Measurements from ENCODE around the gene RUNX1.
"Not testable (repeated sequence)": the region's sequence is repeated elsewhere in the genome, so short reads cannot be mapped to it uniquely, and the experiment has no call there.

Gene RUNX1

DNA sequence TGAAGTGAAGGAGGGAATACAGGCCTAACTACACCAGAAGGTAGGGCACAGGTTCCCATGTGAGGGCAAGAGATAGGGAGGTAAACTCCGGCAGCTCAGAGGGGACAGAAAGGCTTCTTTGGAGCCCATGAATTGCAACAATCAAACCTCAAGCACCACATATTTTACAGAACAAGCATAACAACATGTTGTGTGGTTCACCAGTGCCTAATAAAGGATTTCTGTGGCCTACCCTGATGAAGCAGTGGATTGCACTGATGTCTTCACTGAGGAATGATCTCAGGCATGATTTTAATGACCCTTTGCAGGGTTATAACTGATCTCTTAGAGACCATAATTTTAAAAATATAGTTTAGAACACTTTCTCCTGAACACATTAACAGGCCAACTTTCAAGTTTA lies 77.4 kb downstream of the RUNX1 start:
- no peak for DNase-seq (ENCODE audit: insufficient read length)
- FAIRE-seq: no peak
- TF ChIP-seq TAF1 (IDR thresholded peaks at IDR 0.05; ENCODE audit: borderline replicate concordance, low read depth, low read length) (no peak), POLR2A (IDR thresholded peaks at IDR 0.05; ENCODE audit: low read depth, low read length) (no peak), POLR2AphosphoS5 (IDR thresholded peaks at IDR 0.05; ENCODE audit: low read depth, low read length) (no peak)

GRCh38 chr21:34970566-34970965 lies 78.5 kb downstream of the RUNX1 start:
- DNase-seq (ENCODE audit: insufficient read length) (no peak), FAIRE-seq (no peak)
- TF ChIP-seq TAF1 (IDR thresholded peaks at IDR 0.05; ENCODE audit: borderline replicate concordance, low read depth, low read length) (no peak), POLR2A (IDR thresholded peaks at IDR 0.05; ENCODE audit: low read depth, low read length) (no peak), POLR2AphosphoS5 (IDR thresholded peaks at IDR 0.05; ENCODE audit: low read depth, low read length) (no peak)

- FAIRE-seq: no peak
- TF ChIP-seq TAF1 (IDR thresholded peaks at IDR 0.05; ENCODE audit: borderline replicate concordance, low read depth, low read length): no peak
- no peak for TF ChIP-seq POLR2AphosphoS5 (IDR thresholded peaks at IDR 0.05; ENCODE audit: low read depth, low read length)
- TF ChIP-seq POLR2A (IDR thresholded peaks at IDR 0.05; ENCODE audit: low read depth, low read length): no peak
- no peak for DNase-seq (ENCODE audit: insufficient read length)
Measured at GRCh38 chr21:34970167-34970500, 79.0 kb downstream of the RUNX1 start.

GRCh38 chr21:34969423-34970166 lies 79.5 kb downstream of the RUNX1 start:
- peak; percentile 73 for FAIRE-seq
- DNase-seq (ENCODE audit: insufficient read length): no peak
- TF ChIP-seq POLR2AphosphoS5 (IDR thresholded peaks at IDR 0.05; ENCODE audit: low read depth, low read length) (no peak), TAF1 (IDR thresholded peaks at IDR 0.05; ENCODE audit: borderline replicate concordance, low read depth, low read length) (no peak), POLR2A (IDR thresholded peaks at IDR 0.05; ENCODE audit: low read depth, low read length) (no peak)

- TF ChIP-seq POLR2A (IDR thresholded peaks at IDR 0.05; ENCODE audit: low read depth, low read length) (no peak), POLR2AphosphoS5 (IDR thresholded peaks at IDR 0.05; ENCODE audit: low read depth, low read length) (no peak), TAF1 (IDR thresholded peaks at IDR 0.05; ENCODE audit: borderline replicate concordance, low read depth, low read length) (no peak)
- no peak for DNase-seq (ENCODE audit: insufficient read length)
- FAIRE-seq: peak; percentile 63
Measured at GRCh38 chr21:34968414-34969333, 80.4 kb downstream of the RUNX1 start.

DNA sequence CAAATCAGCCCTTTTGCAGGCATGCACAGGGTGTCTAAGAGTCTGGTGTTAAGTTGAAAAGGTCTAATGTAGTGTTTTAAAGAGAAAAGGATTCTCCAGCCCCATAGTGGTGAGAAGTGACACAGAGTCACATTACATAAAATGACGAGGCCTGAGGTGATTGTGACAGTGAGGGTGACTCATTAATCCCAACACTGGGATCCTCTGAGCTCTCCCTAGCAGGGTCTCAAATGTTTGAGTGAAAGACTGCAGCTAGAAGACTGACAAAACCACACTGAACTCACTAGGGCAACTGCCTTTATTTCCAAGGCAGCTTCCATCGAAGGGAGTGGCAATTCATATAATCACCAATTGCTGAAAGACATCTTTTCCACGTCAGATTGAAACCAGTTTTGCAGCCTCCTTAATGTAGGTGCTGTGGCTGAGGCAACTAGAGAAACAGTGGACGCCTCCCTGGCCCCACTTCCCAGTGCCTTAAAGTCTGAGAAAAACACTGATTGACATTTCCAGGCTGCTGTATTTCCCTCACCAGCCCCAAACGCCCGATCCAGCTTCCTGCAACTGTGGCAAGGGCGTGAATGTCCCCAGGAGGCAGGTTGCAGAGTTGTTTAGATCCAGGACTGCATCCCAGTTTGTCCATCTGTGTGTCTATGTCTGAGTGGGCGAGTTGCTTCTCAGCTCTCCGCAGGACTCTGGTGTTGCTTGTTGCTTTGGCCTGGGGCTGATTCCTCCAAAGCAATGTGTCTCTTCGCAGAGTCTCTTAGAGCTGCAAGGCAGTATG lies 81.4 kb downstream of the RUNX1 start:
- TF ChIP-seq POLR2A (IDR thresholded peaks at IDR 0.05; ENCODE audit: low read depth, low read length) (no peak), POLR2AphosphoS5 (IDR thresholded peaks at IDR 0.05; ENCODE audit: low read depth, low read length) (no peak), TAF1 (IDR thresholded peaks at IDR 0.05; ENCODE audit: borderline replicate concordance, low read depth, low read length) (no peak)
- FAIRE-seq (no peak), DNase-seq (ENCODE audit: insufficient read length) (no peak)

- not testable (repeated sequence) for FAIRE-seq
Measured at GRCh38 chr21:34966881-34967280, 82.2 kb downstream of the RUNX1 start.

DNA sequence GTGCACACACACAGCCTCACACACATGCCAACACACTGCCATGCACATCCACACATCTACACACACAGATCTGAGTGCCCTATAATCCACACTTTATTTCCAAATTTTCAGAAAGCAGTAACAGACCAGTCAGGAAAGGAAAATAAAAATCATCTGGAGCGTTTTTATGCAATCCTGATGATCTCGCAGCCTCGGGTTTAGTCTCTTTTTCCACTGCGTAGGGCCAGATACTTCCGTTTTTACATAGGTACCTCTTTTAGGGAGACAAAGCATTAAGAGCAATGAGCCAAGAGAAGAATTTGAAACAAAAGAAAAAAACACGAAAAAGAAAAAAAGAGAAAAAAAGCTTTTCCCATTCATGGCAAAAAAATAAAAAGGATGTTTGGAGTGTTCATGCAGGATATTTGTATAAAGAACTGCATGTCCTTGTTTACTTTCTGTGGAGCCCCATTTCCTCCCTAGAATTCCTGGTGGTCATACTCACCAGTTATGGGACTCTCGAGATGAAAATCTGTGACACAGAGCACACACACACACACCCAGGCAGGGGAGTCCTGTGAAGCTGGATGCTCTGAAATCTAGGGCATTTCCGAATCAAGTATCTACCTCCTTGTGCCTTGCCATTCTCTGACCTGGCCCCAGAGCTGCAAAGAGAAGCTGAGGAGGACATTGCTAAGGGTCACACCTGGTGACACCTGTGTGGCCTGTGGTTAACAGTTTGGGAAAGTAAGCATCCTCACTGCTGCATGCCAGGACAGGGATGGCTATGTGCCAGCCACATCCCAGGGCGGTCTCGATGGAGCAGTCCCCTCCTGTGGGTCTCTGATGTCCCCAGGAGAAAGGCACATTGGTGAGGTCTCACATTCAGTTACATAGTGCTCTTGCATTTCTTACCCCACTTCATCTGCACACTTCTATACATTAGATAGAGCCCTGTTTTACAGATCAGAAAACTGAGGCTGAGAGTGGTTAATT lies 83.6 kb downstream of the RUNX1 start:
- DNase-seq (ENCODE audit: insufficient read length) (no peak), FAIRE-seq (no peak)
- TF ChIP-seq POLR2AphosphoS5 (IDR thresholded peaks at IDR 0.05; ENCODE audit: low read depth, low read length) (no peak), POLR2A (IDR thresholded peaks at IDR 0.05; ENCODE audit: low read depth, low read length) (no peak), TAF1 (IDR thresholded peaks at IDR 0.05; ENCODE audit: borderline replicate concordance, low read depth, low read length) (no peak)

More at GRCh38 chr21:34966881-34967280, 82.2 kb downstream of the RUNX1 start:
- DNase-seq (ENCODE audit: insufficient read length): not testable (repeated sequence)

- FAIRE-seq: no peak
- no peak for DNase-seq (ENCODE audit: insufficient read length)
- no peak for TF ChIP-seq TAF1 (IDR thresholded peaks at IDR 0.05; ENCODE audit: borderline replicate concordance, low read depth, low read length)
Measured at GRCh38 chr21:34962586-34963222, 86.4 kb downstream of the RUNX1 start.

DNA sequence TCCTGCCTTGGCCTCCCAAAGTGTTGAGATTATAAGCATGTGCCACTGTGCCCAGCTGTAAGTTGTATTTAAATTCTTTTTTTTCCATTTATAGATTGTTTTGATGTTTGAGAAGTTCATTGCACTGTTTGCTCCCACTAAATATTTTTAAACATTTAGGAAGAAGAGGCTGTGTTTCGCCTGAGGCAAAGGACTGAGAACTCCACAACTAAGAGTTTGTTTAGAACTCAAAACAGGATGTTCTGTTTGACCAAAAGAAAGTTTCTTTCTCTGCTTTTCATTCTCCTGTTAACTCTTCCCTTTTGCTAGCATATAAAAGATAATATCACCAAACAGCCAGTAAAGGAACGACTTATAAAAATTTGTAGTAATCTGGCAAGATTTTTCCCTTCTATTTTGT lies 87.0 kb downstream of the RUNX1 start:
- DNase-seq (ENCODE audit: insufficient read length): no peak
- no peak for FAIRE-seq
- TF ChIP-seq POLR2AphosphoS5 (IDR thresholded peaks at IDR 0.05; ENCODE audit: low read depth, low read length) (no peak), TAF1 (IDR thresholded peaks at IDR 0.05; ENCODE audit: borderline replicate concordance, low read depth, low read length) (no peak), POLR2A (IDR thresholded peaks at IDR 0.05; ENCODE audit: low read depth, low read length) (no peak)
